Activated CD8-positive, alpha-beta memory T cell treated with anti-CD3 and anti-CD28 coated beads, Interleukin-2, amount 50 U/mL, for 24 hours (primary cell): ENCODE data around the gene PGAP1.

Source experiments
- DNase-seq: peaks from one replicate; pipeline ENCODE4 v3.0.0-alpha.2; 2020; ENCODE audit errors: extremely low read depth

Gene PGAP1

GRCh38 chr2:196926562-196927375, at the start of gene PGAP1:
Gene PGAP1, minus strand, starts transcription at chr2:196926707. Its CDS starts 91 bp downstream, at chr2:196926616.
- no peak for DNase-seq

GRCh38 chr2:196974970-196975369, 48.5 kb upstream of the PGAP1 start:
- no peak for DNase-seq

GRCh38 chr2:196971574-196972279, 45.2 kb upstream of the PGAP1 start:
- DNase-seq: no peak

GRCh38 chr2:196970099-196970498, 43.6 kb upstream of the PGAP1 start:
- no peak for DNase-seq

- DNase-seq: no peak
Observed at GRCh38 chr2:196968516-196968915, 42.0 kb upstream of the PGAP1 start.

- DNase-seq: no peak
Observed at GRCh38 chr2:196967775-196968174, 41.3 kb upstream of the PGAP1 start.

- no peak for DNase-seq
Observed at GRCh38 chr2:196967116-196967515, 40.6 kb upstream of the PGAP1 start.

GRCh38 chr2:196966061-196966460, 39.6 kb upstream of the PGAP1 start:
- no peak for DNase-seq

GRCh38 chr2:196965651-196966050, 39.1 kb upstream of the PGAP1 start:
- DNase-seq: no peak

GRCh38 chr2:196963961-196964360, 37.5 kb upstream of the PGAP1 start:
- DNase-seq: no peak

GRCh38 chr2:196963043-196963442, 36.5 kb upstream of the PGAP1 start:
- DNase-seq: no peak

GRCh38 chr2:196962325-196962724, 35.8 kb upstream of the PGAP1 start:
- DNase-seq: no peak

GRCh38 chr2:196961889-196962288, 35.4 kb upstream of the PGAP1 start:
- no peak for DNase-seq

GRCh38 chr2:196959734-196960338, 33.3 kb upstream of the PGAP1 start:
- DNase-seq: no peak

GRCh38 chr2:196959281-196959680, 32.8 kb upstream of the PGAP1 start:
- no peak for DNase-seq

- no peak for DNase-seq
Observed at GRCh38 chr2:196957881-196958525, 31.5 kb upstream of the PGAP1 start.

- DNase-seq: no peak
Observed at GRCh38 chr2:196957442-196957841, 30.9 kb upstream of the PGAP1 start.

- no peak for DNase-seq
Observed at GRCh38 chr2:196956069-196956468, 29.6 kb upstream of the PGAP1 start.

- DNase-seq: no peak
Observed at GRCh38 chr2:196955036-196955435, 28.5 kb upstream of the PGAP1 start.

GRCh38 chr2:196954001-196954400, 27.5 kb upstream of the PGAP1 start:
- no peak for DNase-seq

- no peak for DNase-seq
Observed at GRCh38 chr2:196952936-196953335, 26.4 kb upstream of the PGAP1 start.

GRCh38 chr2:196951973-196952372, 25.5 kb upstream of the PGAP1 start:
- DNase-seq: no peak
